HG02642 (cell line): ENCODE data around the gene KANSL2.

Experiments used
- ATAC-seq: cut with Tn5 transposase; IDR thresholded peaks from one replicate; pipeline ENCODE4 v1.9.1; 2021; ENCODE audit warnings: mild to moderate bottlenecking; ENCODE audit not compliant: unreplicated experiment, poor library complexity

Gene KANSL2

GRCh38 chr12:48618541-48618940, 63.5 kb downstream of the KANSL2 start:
- no peak for ATAC-seq

DNA sequence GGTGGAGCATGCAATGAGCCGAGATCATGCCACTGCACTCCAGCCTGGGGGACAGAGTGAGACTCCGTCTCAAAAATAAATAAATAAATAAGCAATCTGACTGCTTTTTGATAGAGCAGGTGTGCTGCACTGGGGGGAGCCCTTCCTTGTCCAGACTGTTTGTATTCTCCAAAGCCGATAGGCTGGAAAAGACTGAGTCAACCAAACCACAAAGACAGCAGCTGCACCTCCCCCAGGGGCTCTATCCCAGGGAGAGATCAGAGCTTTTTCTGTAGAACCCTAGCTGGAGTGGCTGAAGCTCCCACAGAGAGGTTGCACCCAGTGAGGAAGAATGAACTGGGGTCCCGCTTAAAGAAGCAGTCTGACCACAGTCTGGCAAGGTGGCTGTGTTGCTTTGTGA, 66.4 kb downstream of the KANSL2 start:
- ATAC-seq, result no peak

DNA sequence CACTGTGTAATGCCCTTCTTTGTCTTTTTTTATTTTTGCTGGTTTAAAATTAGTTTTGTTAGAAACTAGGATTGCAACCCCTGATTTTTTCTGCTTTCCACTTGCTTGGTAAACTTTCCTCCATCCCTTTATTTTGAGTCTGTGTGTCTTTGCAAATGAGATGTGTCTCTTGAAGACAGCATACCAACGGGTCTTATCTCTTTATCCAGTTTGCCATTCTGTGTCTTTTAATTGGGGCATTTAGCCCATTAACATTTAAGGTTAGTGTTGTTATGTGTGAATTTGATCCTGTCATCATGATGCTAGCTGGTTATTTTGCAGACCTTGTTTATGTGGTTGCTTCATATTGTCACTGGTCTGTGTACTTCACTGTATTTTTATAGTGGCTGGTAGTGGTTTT, 68.7 kb downstream of the KANSL2 start:
- no peak for ATAC-seq
